Lung (tissue), 12 donors: ENCODE measurements around the gene EIF3M. TPM values are rescaled to one million over a fixed set of nuclear protein-coding genes. Genes with fewer than 3 reads are reported as not detected.

Experiments used
- ATAC-seq: fragments of 200-7000 bp; cut with Tn5 transposase; one replicate; pipeline ENCODE4 v1.9.1; 2020; ENCODE audit warnings: moderate number of reproducible peaks; ENCODE audit not compliant: insufficient read depth, low FRiP score
- DNase-seq, 3 donors: peaks; one replicate each; pipeline ENCODE4 v3.0.0-alpha.2; 2013 to 2017
- H3K27ac ChIP-seq, 2 donors: one replicate each; pipeline ENCODE4 v1.5.1; 2013; ENCODE audit warnings: mild to moderate bottlenecking in 2 of 2, moderate library complexity in 2 of 2, control low read depth in 1 of 2, inconsistent platforms in 1 of 2, low read depth in 1 of 2, low read length in 1 of 2
- H3K27me3 ChIP-seq, 3 donors: one replicate each; pipeline ENCODE4 v1.5.1; 2013; ENCODE audit warnings: low read length in 2 of 3; ENCODE audit not compliant: control insufficient read depth in 3 of 3, insufficient read depth in 3 of 3
- H3K36me3 ChIP-seq, 4 donors: one replicate each; pipeline ENCODE4 v1.5.1; 2013; ENCODE audit warnings: low read length in 4 of 4, mild to moderate bottlenecking in 1 of 4, moderate library complexity in 1 of 4; ENCODE audit not compliant: control insufficient read depth in 4 of 4, insufficient read depth in 4 of 4
- H3K4me1 ChIP-seq, 5 donors: one replicate each; pipeline ENCODE4 v1.5.1; 2013; ENCODE audit warnings: low read length in 5 of 5, mild to moderate bottlenecking in 2 of 5, moderate library complexity in 1 of 5; ENCODE audit not compliant: control insufficient read depth in 5 of 5, insufficient read depth in 5 of 5
- H3K4me3 ChIP-seq: one replicate; pipeline ENCODE4 v1.5.1; 2013; ENCODE audit warnings: mild to moderate bottlenecking, control low read depth, moderate library complexity
- H3K9ac ChIP-seq, 2 donors: one replicate each; pipeline ENCODE4 v1.5.1; 2013; ENCODE audit warnings: low read length in 2 of 2, control low read depth in 1 of 2; ENCODE audit not compliant: insufficient read depth in 1 of 2
- H3K9me3 ChIP-seq, 4 donors: one replicate each; pipeline ENCODE4 v1.5.1; 2013; ENCODE audit warnings: low read length in 3 of 4, mild to moderate bottlenecking in 1 of 4, moderate library complexity in 1 of 4; ENCODE audit not compliant: control insufficient read depth in 4 of 4, insufficient read depth in 3 of 4
- WGBS, 2 donors: extraction: QIAGEN DNeasy Blood & Tissue Kit; methylation state at CpG; one replicate each; pipeline ENCODE4 v1.1.7; 2013; 5-methylcytosine and 5-hydroxymethylcytosine counted together
- polyA plus RNA-seq, 2 donors: library from polyadenylated mRNA; stranded (reverse); fragments of 200-250 nt; gene quantifications; one replicate each; pipeline ENCODE4 v1.2.1, GENCODE V29; 2013
- total RNA-seq, 2 donors: library from RNA; depleted of rRNA in 1 of 2; stranded (reverse); fragments of >200 nt in 1 of 2; gene quantifications; one replicate each; pipeline ENCODE4 v1.2.1, GENCODE V29; 2014 to 2021
- TF ChIP-seq, protein P1 (sequence below): IDR thresholded peaks from 2 replicates; pipeline ENCODE4 v1.5.1; 2012; ENCODE audit warnings: mild to moderate bottlenecking; ENCODE audit errors: control extremely low read depth, extremely low read depth
- donor health status: control.
- donor health status: control.
- donor health status: Bipolar disorder and iron deficiency.
- donor health status: healthy.
- donor health status: DM: yes; HTN: yes; CAD: no.

Gene EIF3M
- total and polyA plus RNA-seq, 4 donors = 168 to 247 (median 208) TPM

- TF ChIP-seq, protein P1, sequence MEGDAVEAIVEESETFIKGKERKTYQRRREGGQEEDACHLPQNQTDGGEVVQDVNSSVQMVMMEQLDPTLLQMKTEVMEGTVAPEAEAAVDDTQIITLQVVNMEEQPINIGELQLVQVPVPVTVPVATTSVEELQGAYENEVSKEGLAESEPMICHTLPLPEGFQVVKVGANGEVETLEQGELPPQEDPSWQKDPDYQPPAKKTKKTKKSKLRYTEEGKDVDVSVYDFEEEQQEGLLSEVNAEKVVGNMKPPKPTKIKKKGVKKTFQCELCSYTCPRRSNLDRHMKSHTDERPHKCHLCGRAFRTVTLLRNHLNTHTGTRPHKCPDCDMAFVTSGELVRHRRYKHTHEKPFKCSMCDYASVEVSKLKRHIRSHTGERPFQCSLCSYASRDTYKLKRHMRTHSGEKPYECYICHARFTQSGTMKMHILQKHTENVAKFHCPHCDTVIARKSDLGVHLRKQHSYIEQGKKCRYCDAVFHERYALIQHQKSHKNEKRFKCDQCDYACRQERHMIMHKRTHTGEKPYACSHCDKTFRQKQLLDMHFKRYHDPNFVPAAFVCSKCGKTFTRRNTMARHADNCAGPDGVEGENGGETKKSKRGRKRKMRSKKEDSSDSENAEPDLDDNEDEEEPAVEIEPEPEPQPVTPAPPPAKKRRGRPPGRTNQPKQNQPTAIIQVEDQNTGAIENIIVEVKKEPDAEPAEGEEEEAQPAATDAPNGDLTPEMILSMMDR = no peak
- WGBS, 2 donors = 81 to 92% methylated on average over 4 of the region's 4 CpGs
- H3K4me3 ChIP-seq = no peak overlapping the region
These were observed 33.4 kb upstream of the EIF3M start for GRCh38 chr11:32550207-32550606.

GRCh38 chr11:32555091-32555490, 28.5 kb upstream of the EIF3M start:
- TF ChIP-seq, protein P1 = no peak
- 39 to 53% methylated on average over 4 of the region's 4 CpGs for WGBS, 2 donors
- Histone ChIP-seq H3K4me1 (peaks cover 0 to 2% (median 0%) of the 10 kb centered on the region in 5 donors), H3K4me3 (no peak overlapping the region), H3K9ac (no peak overlapping the region), H3K27me3 (no peaks in the 10 kb centered on the region), H3K9me3 (peaks cover 0 to 5% (median 0%) of the 10 kb centered on the region in 4 donors), H3K27ac (no peak overlapping the region), H3K36me3 (no peaks in the 10 kb centered on the region)
- no peak for DNase-seq
- no peak for ATAC-seq

More at GRCh38 chr11:32550207-32550606, 33.4 kb upstream of the EIF3M start:
- ATAC-seq = no peak
- no peaks in the 10 kb centered on the region for H3K36me3 ChIP-seq
- peaks cover 0 to 3% (median 0%) of the 10 kb centered on the region in 4 donors for H3K9me3 ChIP-seq
- H3K27ac ChIP-seq = no peak overlapping the region
- no peak overlapping the region for H3K9ac ChIP-seq
- peaks cover 0 to 2% (median 0%) of the 10 kb centered on the region in 5 donors for H3K4me1 ChIP-seq
- DNase-seq = no peak
- no peaks in the 10 kb centered on the region for H3K27me3 ChIP-seq

DNA sequence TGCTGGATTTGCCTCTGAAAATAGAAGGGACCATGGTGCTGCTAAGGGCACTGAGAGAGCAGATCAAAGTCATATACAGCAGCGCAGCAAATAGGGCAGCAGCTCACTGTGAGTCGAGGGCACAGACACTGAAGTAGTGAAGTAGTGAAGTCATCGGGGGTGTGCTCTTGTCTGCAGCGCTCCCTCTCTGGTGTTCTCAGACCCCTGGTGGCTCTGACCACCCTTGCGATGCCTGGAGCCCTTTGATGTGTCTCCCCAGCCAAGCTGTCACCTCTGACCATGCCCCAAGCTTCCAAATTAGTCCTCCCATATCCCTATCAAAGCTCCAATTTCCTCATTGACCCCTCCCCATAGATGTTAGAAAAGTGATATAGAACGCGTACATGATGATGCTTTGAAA, 27.7 kb upstream of the EIF3M start:
- no peaks in the 10 kb centered on the region for H3K27me3 ChIP-seq
- DNase-seq (no peak), ATAC-seq (no peak)
- H3K9me3 ChIP-seq = peaks cover 0 to 4% (median 0%) of the 10 kb centered on the region in 4 donors
- no peak overlapping the region for H3K4me3 ChIP-seq
- TF ChIP-seq, protein P1 = no peak
- peaks cover 0 to 2% (median 0%) of the 10 kb centered on the region in 5 donors for H3K4me1 ChIP-seq
- 87 to 91% methylated on average over 7 of the region's 7 CpGs for WGBS, 2 donors
- no peak overlapping the region for H3K27ac ChIP-seq
- H3K9ac ChIP-seq = no peak overlapping the region
- no peaks in the 10 kb centered on the region for H3K36me3 ChIP-seq

GRCh38 chr11:32561835-32562234, 21.8 kb upstream of the EIF3M start:
- H3K9me3 ChIP-seq = no peaks in the 10 kb centered on the region
- H3K4me3 ChIP-seq = no peak overlapping the region
- H3K9ac ChIP-seq = no peak overlapping the region
- H3K27me3 ChIP-seq = no peaks in the 10 kb centered on the region
- no peaks in the 10 kb centered on the region for H3K36me3 ChIP-seq
- 90 to 91% methylated on average over 11 of the region's 11 CpGs for whole genome bisulfite sequencing, 2 donors
- TF ChIP-seq, protein P1 = no peak
- ATAC-seq (no peak), DNase-seq (no peak)
- H3K27ac ChIP-seq = no peak overlapping the region
- H3K4me1 ChIP-seq = peaks cover 0 to 4% (median 0%) of the 10 kb centered on the region in 5 donors
